ENCODE data around the gene CHRDL2. TPM values are rescaled to one million over a fixed set of nuclear protein-coding genes. Genes with fewer than 3 reads are reported as not detected.
A peak's percentile ranks its signal among the peaks of the same experiment; 100 is the strongest.

The CHRDL2 gene
- total and polyA plus RNA-seq, 7 donors: 6.1 to 45.1 (median 14.6) TPM; not detected in 1

GRCh38 chr11:74680703-74681531, 50.3 kb downstream of the CHRDL2 start:
- no peak for TF ChIP-seq POLR2A (IDR thresholded peaks at IDR 0.05)
- TF ChIP-seq CTCF (IDR thresholded peaks at IDR 0.05): no peak
- TF ChIP-seq POLR2AphosphoS5 (IDR thresholded peaks at IDR 0.05): no peak
- no peak for TF ChIP-seq EP300 (IDR thresholded peaks at IDR 0.05)
- H3K4me1 ChIP-seq: peaks cover 0 to 56% (median 37%) of the 10 kb centered on the region in 4 donors
- intact Hi-C loops (cut with DNase I): loop anchor here (5.0 kb wide), 1 partner anchor 44 kb away; no protein-coding TSS in a partner anchor
- no peaks in the 10 kb centered on the region for H3K27me3 ChIP-seq
- no peak for DNase-seq
- no peak overlapping the region for H3K4me3 ChIP-seq
- H3K9me3 ChIP-seq: no peaks in the 10 kb centered on the region
- 89 to 90% methylated on average over 18 of the region's 18 CpGs for WGBS, 2 donors
- no peaks in the 10 kb centered on the region for H3K36me3 ChIP-seq
- H3K27ac ChIP-seq: peak overlapping the region; percentile 52 to 83 (median 68)

DNA sequence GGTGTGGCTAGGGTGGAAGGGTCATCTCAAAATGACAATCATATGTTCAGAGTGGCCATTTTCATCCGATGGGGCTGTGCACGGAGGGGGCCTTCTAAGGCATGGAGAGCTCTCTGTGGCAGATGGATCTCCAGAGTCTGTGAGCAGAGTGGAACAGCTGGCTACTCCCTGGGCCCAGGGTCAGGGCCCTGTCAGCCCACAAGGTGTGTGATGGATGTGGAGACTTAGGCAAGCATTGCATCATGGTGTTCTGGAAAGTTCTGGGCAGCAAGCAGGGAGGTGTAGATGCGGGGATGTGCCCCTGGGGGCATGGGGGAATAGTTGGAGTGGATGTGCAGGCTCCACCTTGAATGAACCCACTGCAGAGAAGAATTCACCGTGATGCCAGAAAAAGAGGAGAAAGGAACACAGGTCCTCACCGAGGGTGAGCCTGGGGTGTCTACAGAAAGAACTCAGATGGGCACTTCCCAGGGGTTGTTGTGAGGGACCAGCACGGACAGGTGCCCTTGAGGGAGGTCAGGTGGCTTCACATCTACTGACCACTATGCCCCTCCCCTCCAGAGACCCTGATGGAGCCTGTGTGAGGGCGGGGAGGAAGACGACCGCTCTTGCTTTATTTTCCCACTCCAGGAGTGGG, 51.1 kb downstream of the CHRDL2 start:
- DNase-seq: no peak
- Histone ChIP-seq H3K36me3 (no peaks in the 10 kb centered on the region), H3K4me3 (no peak overlapping the region), H3K9me3 (no peaks in the 10 kb centered on the region), H3K27me3 (no peaks in the 10 kb centered on the region), H3K4me1 (peaks cover 0 to 56% (median 37%) of the 10 kb centered on the region in 4 donors), H3K27ac (peak overlapping the region in 1 of 4 donors; percentile 83)
- intact Hi-C loops (cut with DNase I): loop anchor here (5.0 kb wide), 1 partner anchor 43 kb away; no protein-coding TSS in a partner anchor
- no peak for TF ChIP-seq EP300 (IDR thresholded peaks at IDR 0.05)
- TF ChIP-seq POLR2A (IDR thresholded peaks at IDR 0.05): no peak
- TF ChIP-seq POLR2AphosphoS5 (IDR thresholded peaks at IDR 0.05): no peak
- no peak for TF ChIP-seq CTCF (IDR thresholded peaks at IDR 0.05)
- 87 to 97% methylated on average over 9 of the region's 9 CpGs for WGBS, 2 donors

DNA sequence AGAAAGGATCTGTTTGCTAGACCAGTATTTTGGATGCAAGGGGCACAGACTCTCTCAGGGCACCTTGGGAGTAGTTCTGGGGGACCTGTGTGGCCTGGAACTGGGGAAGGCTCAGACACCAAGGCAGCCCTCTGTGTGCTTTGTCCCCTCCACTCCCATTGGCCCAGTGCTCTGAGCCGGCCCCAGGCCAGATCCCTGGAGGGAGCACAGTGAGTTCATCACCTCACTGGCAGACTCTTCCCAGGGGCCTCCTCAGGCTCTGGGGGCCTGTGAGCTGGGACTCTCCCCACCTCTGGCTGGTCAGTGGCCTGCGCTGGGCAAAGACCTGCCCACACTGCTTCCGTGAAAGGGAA, 51.7 kb downstream of the CHRDL2 start:
- DNase-seq: no peak
- Histone ChIP-seq H3K9me3 (no peaks in the 10 kb centered on the region), H3K36me3 (no peaks in the 10 kb centered on the region), H3K4me1 (peaks cover 0 to 51% (median 35%) of the 10 kb centered on the region in 4 donors), H3K27ac (no peak overlapping the region), H3K27me3 (no peaks in the 10 kb centered on the region), H3K4me3 (no peak overlapping the region)
- 94 to 95% methylated on average over 3 of the region's 3 CpGs for WGBS, 2 donors
- TF ChIP-seq EP300 (IDR thresholded peaks at IDR 0.05) (no peak), POLR2A (IDR thresholded peaks at IDR 0.05) (no peak), CTCF (IDR thresholded peaks at IDR 0.05) (no peak), POLR2AphosphoS5 (IDR thresholded peaks at IDR 0.05) (no peak)
- intact Hi-C loops (cut with DNase I): no loop called here

DNA sequence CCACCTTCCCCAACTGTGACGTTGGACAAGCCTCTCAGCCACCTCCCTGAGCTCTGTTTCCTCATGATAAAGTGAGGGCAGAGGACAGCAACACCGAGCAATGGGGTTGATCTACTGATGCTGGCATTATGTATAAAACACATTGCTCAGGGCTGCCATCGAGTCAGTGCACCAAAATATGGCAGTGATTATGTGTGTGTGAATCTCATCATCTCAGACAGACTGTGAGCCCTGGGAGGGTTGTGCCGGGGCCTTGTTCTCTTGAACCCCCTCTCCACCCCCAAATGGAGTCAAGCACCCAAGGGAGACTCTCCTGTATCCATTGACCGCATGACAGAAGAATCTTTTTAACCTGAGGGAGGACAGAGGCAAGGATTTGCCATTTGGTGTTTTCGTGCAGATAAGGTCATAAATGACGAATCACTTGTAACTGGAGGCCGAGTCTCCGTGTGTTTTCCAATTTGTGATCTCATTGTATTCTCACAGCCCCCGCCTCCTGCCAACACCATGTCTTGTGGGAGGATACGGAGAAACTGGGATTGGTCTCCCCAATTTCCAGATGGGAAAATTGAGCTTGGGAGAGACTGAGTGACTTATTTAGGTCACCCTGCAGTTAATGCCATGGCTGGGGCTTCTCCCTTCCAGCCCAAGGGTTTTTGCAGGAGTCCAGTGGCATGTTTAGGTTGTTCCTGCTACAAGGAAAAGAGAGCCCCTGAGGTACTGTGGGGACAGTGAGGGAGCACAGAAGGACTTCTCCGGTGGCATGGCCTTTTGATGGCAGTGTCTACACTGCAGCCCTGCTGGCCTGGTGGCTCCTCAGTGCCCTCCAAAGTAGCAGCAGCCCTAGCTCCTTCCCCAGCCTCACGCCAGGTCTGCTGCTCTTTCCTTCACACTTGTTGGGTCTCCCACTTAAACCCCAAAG, 52.4 kb downstream of the CHRDL2 start:
- intact Hi-C loops (cut with DNase I): no loop called here
- no peaks in the 10 kb centered on the region for H3K27me3 ChIP-seq
- H3K4me3 ChIP-seq: no peak overlapping the region
- peak overlapping the region in 1 of 4 donors; percentile 18 for H3K27ac ChIP-seq
- no peaks in the 10 kb centered on the region for H3K36me3 ChIP-seq
- DNase-seq: no peak
- H3K4me1 ChIP-seq: peaks cover 0 to 46% (median 32%) of the 10 kb centered on the region in 4 donors
- WGBS, 2 donors: 84 to 87% methylated on average over 13 of the region's 13 CpGs
- TF ChIP-seq POLR2A (IDR thresholded peaks at IDR 0.05) (no peak), POLR2AphosphoS5 (IDR thresholded peaks at IDR 0.05) (no peak), CTCF (IDR thresholded peaks at IDR 0.05) (no peak), EP300 (IDR thresholded peaks at IDR 0.05) (no peak)
- no peaks in the 10 kb centered on the region for H3K9me3 ChIP-seq
